ENCODE results near the gene KHDC3L.
"Not testable (repeated sequence)": the region's sequence is repeated elsewhere in the genome, so short reads cannot be mapped to it uniquely, and the experiment has no call there.

Gene KHDC3L

DNA sequence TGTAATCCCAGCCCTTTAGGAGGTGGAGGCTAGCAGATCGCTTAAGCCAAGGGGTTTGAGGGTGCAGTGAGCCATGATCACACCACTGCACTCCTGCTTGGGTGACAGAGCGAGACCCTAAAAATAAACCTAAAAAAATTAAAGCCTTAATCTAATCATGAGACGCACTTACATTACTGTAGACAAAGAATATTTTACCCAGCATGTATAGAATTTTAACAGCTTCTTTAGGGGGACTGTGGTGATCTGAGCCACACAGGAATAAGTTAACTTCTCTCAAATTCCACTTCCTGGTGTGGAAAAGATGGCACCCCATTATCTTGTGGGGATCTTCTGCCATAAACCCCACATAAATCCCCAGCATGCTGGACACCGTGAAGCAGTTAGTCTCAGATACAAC is 9.5 kb downstream of the KHDC3L start:
- no peak for DNase-seq

DNA sequence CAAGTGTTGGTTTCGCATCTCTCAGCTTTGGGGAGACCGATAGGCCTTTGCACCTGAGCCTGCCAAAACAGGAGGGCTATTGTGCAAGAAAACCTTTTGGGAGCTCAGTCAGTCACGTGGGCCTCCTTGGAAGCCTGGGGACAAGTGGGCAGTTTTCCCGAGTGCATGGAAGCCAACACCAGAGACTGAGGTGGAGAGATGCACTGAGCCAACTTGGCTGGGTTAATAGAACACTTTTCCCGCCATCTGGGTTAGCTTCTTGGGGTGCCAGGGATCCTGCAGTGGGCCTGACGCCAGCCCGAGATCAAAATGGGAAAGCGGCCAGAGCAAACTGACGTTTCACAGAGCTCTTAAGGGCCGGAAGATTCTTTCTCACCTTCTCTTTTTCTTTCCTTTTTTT is 10.1 kb downstream of the KHDC3L start:
- DNase-seq = no peak

DNA sequence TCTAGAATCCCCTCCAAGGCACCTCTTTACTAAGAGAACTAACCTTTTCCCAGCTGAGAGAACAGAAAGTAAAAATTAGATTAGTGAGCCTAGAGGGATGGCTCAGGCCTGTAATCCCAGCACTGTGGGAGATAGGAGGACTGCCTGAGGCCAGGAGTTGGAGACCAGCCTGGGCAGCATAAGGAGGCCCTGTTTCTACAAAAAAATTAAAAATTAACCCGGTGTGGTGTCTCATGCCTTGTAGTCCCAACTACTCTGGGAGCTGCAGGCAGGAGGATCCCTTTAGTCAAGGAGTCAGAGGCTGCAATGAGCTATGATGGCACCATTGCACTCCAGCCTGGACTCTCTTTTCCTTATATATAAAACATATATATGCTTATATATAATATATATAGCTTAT is 12.8 kb downstream of the KHDC3L start:
- no peak for DNase-seq

DNA sequence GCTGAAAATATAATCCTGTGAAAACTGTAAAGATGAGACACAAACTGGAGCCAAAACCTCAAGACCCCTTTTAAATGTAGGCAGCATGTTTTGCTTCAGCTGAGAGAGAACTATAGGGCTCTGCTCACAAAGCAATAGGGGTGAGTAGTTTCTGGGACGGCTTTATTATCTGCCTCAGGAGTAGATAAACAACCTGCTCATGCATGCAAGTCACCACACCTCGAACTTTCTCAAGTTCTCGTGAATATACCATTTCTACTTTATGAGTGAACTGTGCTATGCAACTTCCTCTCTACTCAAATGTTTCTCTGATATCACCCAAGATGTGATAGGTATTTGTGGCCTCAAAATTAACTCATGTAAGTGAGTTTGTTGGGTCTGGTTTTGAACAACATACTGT is 14.8 kb downstream of the KHDC3L start:
- DNase-seq = no peak

DNA sequence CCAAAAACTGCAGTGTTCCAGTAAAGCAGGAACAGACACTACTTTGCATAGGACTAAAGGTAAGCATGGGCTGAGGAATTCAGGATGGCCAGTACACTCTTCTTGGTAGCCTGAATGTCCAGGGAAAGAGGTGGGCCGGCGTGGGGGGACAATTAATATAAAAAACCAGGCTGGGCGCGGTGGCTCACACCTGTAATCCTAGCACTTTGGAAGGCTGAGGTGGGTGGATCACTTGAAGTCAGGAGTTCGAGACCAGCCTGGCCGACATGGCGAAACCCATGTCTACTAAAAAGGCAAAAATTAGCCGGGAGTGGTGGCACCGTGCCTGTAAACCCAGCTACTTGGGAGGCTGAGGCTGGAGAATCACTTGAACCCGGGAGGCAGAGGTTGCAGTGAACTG is 19.1 kb downstream of the KHDC3L start:
- not testable (repeated sequence) for DNase-seq

DNA sequence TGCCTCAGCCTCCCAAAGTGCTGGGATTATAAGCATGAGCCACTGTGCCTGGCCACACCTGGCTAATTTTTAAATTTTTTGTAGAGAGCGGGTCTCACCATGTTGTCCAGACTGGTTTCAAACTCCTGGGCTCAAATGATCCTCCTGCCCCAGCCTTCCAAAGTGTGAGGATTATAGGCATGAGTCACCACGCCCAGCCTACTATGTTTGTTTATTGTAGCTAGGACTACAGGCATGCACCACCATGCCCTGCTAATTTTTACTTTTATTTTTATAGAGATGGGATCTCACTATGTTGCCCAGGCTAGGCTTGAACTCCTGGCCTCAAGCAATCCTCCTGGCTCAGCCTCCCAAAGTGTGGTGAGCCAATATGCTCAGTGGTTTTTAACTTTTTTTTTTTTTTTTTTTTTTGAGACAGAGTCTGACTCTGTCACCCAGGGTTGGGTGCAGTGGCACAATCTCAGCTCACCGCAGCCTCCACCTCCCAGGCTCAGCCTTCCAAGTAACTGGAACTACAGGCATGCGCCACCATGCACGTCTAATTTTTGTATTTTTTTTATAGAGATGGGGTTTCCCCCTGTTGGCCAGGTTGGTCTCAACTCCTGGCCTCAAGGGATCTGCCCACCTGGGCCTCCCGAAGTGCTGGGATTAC is 20.1 kb downstream of the KHDC3L start:
- no peak for DNase-seq

DNA sequence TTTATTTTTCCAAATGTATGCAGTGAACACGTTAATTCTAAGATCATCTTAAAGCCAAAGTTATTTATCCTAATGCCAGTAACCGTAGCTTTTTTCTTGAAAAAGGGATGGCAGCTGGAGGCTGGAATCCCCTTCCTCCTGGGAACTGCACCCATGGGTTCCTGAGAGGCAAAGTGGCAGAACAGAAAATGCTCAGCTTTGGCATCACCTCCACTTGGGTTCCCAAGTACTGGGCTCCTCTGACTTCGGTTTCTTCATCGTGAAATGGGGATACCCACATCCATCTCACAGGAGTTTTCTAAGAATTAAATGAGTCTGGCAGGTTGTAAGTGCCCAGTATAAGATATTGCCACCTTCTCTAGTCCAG is 26.0 kb downstream of the KHDC3L start:
- no peak for DNase-seq

DNA sequence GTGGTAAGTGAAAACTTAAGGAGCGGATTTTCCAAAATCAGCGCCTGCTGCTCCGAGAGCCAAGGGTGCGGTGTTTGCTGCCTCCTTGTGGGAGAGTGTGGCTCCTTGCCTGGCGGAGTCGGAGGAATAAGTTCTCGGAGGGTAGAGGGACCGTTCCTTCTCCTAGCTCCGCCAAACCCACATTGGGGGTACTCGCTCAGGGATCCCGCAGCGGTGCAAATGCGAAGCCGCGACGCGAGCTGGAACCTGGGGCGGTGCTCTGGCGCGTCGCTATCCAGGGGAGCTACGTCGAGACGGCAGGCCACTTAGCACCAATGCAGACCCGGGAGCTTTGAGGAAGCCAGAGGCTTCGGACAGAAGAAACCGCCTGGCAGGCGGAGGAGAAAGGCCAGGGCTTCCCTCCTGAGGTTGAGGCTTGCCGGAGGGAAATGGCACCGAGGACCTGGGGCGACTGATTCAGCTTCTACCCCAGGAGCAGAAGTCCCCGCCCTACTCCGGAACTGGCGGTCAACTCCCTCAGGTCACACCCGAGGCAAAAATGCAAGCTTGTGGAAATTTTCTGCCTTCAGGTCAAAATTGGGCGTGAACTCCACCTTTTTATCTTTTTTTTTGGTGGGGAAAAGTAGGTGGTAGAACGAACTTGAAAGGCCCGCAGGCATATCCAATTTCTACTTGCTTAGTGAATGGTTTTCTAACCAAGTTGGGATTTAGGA is 26.5 kb downstream of the KHDC3L start:
- peak; percentile 45 for DNase-seq

DNA sequence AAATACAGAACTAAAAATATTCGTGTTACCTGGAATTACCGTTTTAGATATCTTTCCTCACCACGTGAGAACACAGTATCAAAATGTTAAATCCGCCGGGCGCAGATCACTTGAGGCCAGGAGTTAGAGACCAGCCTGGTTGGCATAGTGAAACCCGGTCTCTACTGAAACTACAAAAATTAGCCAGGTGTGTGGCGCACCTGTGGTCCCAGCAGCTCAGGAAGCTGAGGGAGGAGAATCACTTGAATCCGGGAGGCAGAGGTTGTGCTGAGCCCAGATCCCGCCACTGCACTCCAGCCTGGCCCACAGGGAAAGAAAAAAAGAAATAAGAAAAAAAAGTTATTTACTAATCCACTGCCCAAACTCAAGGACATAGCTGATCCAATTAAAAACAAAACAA is 27.4 kb downstream of the KHDC3L start:
- DNase-seq = no peak

DNA sequence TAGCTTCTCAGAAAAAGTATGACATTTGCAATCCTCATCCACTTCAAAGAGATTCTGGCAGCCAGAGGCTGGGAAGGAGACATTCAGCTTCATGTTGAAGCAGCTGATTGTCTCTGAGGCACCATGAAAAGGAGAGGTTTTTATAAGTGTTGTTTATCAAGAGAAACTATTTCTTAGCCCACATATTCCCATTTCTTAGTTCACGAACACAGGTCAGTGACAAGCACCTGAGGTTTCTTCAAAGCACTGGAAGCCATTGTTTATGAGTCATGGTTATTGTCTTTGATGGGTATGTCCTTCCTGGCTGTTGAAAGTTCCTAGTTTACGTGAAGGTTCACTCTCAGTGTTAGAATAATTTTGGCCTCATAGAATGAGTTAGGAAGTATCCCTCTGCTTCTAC is 29.2 kb downstream of the KHDC3L start:
- no peak for DNase-seq

DNA sequence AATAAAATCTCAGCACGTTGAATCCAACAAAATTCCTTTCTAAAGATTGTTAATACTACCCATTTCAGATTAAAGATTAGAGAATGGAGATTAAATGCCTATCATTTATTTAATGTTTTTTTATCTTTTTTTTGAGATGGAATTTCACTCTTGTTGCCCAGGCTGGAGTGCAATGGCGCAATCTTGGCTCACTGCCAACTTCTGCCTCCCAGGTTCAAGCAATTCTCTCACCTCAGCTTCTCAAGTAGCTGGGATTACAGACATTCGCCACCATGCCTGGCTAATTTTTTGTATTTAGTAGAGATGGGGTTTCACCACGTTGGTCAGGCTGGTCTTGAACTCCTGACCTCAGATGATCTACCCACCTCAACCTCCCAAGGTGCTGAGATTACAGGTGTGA is 29.7 kb downstream of the KHDC3L start:
- DNase-seq = not testable (repeated sequence)

DNA sequence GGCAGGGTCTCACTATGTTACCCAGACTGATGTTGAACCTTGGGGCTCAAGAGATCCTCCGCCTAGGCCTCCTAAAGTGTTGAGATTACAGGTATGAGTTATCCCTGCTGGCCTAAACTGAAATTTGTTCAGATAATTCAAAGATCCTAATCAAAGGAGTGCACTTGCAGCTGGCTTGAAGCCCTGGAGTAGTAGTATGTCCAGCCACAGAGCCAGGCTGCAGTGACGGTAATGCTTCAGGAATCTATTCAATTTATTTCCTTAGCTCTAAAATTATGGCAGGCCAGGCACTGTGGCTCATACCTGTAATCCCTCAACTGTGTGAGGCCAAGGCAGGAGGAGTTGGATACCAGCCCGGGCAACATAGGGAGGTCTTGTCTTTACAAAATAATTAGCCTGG is 30.8 kb downstream of the KHDC3L start:
- no peak for DNase-seq

DNA sequence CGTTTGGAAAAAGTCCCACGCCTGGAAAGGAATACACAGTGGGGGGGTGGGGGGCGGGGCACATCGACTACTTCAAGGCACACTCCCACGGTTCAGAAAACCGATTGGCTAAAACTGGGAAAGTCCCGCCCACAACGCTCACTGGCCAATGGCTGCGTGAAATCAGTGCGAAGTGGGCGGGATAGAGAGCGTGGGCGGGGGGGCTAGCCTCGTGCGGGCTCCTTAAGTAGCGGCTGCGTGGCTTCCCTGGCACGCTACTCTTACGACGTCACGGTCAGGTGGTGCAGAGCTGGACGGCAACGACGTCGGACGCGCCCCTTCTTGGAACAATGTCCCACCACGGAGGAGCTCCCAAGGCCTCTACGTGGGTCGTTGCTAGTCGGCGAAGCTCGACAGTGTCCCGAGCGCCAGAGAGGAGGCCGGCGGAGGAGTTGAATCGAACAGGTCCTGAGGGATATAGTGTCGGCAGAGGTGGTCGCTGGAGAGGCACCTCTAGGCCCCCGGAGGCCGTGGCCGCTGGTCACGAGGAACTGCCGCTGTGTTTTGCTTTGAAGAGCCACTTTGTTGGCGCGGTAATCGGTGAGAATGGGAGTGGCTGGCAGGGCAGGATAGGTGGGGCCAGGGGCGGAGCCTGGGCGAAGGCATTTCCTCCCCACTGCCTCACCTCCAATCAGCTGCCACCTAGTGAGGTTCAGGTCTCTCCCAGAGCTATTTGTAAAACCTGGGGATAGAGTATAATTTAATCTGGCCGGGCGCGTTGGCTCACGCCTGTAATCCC is 32.3 kb downstream of the KHDC3L start, which contains the start of gene DDX43:
TSS of gene DDX43 (plus strand) at position 252 of the 778 bp plus-strand sequence. CDS start at position 330, 78 bp downstream.
- no peak for DNase-seq

DNA sequence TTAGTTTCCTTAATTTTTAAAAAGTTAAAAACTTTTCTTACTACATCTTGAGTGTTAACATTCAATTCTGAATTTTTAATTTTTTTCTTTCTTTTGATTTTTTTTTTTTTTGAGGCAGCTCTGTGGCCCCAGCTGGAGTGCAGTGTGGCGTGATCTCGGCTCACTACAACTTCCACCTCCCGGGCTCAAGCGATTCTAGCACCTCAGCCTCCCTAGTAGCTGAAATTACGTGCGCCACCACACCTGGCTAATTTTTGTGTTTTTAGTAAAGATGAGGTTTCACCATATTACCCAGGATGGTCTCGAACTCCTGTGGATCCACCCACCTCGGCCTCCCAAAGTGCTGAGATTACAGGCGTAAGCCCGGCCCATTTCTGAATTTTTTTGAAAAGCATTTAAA is 33.4 kb downstream of the KHDC3L start:
- DNase-seq = no peak

DNA sequence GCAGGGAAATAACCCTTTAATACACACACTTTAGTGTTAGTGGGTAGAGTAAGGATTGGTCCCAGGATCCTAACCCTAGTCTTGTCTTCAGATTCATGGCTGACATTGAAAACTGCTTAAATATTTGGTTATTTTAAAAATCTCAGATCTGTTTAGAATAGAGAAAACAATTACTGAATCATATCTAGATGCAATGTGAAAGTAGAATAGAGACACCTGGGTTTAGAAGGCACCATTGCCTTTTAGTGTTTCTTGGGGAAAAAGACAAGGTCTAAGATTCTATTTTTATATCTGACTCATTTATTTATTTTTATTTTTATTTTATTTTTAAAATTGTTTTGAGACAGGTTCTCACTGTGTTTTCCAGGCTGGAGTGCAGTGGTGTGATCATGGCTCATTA is 38.2 kb downstream of the KHDC3L start:
- DNase-seq = no peak

DNA sequence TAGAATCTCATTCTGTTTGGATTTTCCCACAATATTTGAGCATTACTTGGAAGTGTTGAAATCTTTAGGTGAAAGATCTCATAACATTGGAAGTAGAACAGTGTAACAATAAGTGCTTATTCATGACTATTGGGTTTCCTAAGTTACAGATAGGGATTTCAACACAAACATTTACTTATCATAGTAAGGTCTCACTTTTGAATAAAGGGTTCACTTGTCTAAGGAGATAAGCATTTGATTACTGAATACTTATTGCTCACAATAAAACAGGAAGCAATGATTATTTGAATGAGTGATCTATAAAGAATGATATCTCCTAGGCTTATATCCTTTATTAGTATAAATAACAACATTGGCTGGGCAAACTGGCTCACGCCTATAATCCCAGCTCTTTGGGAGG is 46.9 kb downstream of the KHDC3L start:
- DNase-seq = no peak

DNA sequence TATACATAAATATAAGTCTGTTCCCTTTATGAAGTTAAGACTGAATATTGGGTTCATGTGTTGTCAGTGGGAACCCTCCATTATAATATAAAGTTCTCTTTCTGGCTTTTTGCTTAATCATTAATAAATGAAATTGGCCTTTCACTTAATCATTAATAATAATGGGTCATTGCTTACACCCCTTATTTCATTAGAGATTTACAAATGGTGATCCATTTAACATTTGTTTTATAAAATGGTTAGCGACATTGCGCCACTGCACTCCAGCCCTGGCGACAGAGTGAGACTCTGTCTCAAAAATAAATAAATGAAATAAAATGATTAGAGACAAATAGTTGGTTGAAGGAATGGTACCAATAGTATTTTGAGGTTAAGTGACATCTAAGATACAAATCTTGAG is 50.6 kb downstream of the KHDC3L start:
- no peak for DNase-seq

Measured in activated T-cell treated with anti-CD3 and anti-CD28 coated beads, Interleukin-2, amount 50 U/mL, for 1 hour (primary cell).